Bronchial epithelial cell (primary cell): ENCODE data around the gene MRPL30. TPM values are rescaled to one million over a fixed set of nuclear protein-coding genes. Genes with fewer than 3 reads are reported as not detected.

ENCODE experiments used
- DNase-seq: peaks from one replicate; pipeline ENCODE4 v3.0.0-alpha.2; 2010; ENCODE audit warnings: low read depth
- FAIRE-seq: peaks from 2 replicates; lab custom pipeline; 2011; peaks lifted over from hg19 to GRCh38; lab: Jason Lieb, UNC
- H3K27me3 ChIP-seq: 2 replicates; pipeline ENCODE4 v1.5.1; 2011; ENCODE audit warnings: low read length; ENCODE audit not compliant: control insufficient read depth, insufficient read depth
- H3K36me3 ChIP-seq: 2 replicates; pipeline ENCODE4 v1.5.1; 2011; ENCODE audit warnings: low read length; ENCODE audit not compliant: control insufficient read depth, insufficient read depth
- H3K4me3 ChIP-seq: 2 replicates; pipeline ENCODE4 v1.5.1; 2011; ENCODE audit warnings: mild to moderate bottlenecking, low read depth, low read length, control low read depth
- total RNA-seq: library from RNA; depleted of rRNA; stranded (reverse); fragments of >200 nt; gene quantifications from 2 replicates; pipeline ENCODE4 v1.2.1, GENCODE V29; 2014
- TF ChIP-seq, protein P1 (sequence below): IDR thresholded peaks from 2 replicates; pipeline ENCODE4 v1.5.1; 2011; ENCODE audit warnings: mild to moderate bottlenecking, moderate library complexity, low read length, control low read depth, inconsistent platforms; ENCODE audit not compliant: insufficient read depth, severe bottlenecking

Gene MRPL30
- total RNA-seq, 1 donor from 2014 or later = 22.6 TPM

GRCh38 chr2:99156891-99157290 is 24.1 kb upstream of the MRPL30 start:
- DNase-seq (no peak), FAIRE-seq (no peak)
- no peaks in the 10 kb centered on the region for H3K27me3 ChIP-seq
- H3K36me3 ChIP-seq = no peaks in the 10 kb centered on the region
- H3K4me3 ChIP-seq = no peak overlapping the region
- TF ChIP-seq, protein P1, sequence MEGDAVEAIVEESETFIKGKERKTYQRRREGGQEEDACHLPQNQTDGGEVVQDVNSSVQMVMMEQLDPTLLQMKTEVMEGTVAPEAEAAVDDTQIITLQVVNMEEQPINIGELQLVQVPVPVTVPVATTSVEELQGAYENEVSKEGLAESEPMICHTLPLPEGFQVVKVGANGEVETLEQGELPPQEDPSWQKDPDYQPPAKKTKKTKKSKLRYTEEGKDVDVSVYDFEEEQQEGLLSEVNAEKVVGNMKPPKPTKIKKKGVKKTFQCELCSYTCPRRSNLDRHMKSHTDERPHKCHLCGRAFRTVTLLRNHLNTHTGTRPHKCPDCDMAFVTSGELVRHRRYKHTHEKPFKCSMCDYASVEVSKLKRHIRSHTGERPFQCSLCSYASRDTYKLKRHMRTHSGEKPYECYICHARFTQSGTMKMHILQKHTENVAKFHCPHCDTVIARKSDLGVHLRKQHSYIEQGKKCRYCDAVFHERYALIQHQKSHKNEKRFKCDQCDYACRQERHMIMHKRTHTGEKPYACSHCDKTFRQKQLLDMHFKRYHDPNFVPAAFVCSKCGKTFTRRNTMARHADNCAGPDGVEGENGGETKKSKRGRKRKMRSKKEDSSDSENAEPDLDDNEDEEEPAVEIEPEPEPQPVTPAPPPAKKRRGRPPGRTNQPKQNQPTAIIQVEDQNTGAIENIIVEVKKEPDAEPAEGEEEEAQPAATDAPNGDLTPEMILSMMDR = no peak

DNA sequence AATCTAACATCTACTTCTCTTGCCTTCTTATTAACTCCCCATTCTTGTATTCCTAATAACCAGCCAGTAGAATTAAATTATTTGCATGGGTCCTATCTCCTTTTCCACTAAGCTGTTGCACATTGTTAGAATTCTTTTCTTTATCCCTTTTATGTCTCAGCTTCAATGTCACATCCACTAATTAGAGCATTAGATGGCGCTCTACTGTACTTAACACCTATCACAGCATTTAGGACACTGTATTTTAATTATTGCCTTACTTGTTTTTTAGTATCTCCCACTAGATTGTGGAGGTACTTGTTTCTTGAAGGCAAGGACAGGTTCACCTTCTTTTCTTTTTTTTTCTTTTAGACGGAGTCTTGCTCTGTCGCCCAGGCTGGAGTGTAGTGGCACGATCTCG is 22.4 kb upstream of the MRPL30 start:
- Histone ChIP-seq H3K4me3 (no peak overlapping the region), H3K27me3 (no peaks in the 10 kb centered on the region), H3K36me3 (no peaks in the 10 kb centered on the region)
- FAIRE-seq = no peak
- TF ChIP-seq, protein P1 = no peak
- no peak for DNase-seq

DNA sequence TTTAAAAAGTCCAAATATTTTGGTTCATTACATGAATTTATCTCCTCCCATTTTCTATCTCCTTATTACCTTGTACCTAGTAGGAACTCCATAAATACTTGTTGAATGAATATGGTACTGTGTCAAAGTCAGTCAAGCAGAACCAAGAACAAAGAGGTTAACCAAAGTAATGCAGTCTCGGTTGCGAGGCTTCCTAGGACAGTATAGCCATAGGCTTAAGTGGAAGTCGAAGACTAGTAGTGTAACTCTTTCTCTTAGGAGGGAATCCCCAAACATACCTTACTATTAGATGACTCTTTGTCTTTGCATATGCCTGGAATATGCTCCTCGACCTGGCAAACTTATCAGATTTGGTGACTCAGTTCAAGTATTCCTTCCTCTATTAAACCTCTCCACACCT is 21.4 kb upstream of the MRPL30 start:
- TF ChIP-seq, protein P1 = no peak
- no peaks in the 10 kb centered on the region for H3K36me3 ChIP-seq
- DNase-seq (peak; percentile 5), FAIRE-seq (no peak)
- no peaks in the 10 kb centered on the region for H3K27me3 ChIP-seq
- H3K4me3 ChIP-seq = no peak overlapping the region

DNA sequence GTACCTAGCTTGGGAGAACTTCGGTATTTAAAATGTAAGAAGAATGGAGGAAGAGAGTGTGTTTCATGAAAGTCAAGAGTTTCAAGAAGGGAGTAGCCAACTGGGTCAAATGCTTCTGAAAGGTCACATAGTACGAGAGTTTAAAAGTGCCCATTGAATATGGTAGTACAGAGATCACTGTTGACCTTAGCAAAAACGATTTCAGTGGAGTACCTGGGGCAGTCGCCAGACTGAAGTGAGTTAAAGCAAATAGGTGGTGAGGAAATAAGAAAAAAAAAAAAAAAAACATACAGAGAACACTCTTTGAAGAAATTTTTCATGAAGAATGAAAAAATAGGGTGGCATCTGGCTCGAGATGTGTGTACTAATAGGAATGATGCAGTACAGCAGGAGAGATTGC is 14.8 kb upstream of the MRPL30 start:
- FAIRE-seq = no peak
- peaks cover 6% of the 10 kb centered on the region for H3K36me3 ChIP-seq
- TF ChIP-seq, protein P1 = no peak
- no peak for DNase-seq
- no peak overlapping the region for H3K4me3 ChIP-seq
- H3K27me3 ChIP-seq = no peaks in the 10 kb centered on the region

DNA sequence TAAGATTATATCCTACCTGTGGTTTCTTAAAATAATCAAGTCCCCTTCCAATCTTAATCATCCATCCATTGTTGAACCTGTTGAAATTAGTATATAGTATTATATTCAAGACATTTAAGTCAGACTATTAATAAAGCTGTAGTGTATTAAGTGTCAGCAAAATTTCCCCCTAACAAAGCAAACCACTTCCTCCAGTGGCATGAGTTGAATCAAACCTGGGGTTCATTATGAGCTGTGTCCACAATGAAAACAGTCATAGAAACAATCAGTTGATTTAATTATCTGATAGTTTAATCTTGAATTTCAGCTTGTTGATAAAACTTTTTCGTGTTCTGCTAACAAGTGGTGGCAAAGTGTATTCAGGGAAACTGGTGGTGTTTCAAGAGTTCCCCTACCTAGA is 11.4 kb upstream of the MRPL30 start:
- TF ChIP-seq, protein P1 = no peak
- no peaks in the 10 kb centered on the region for H3K27me3 ChIP-seq
- H3K4me3 ChIP-seq = no peak overlapping the region
- peaks cover 9% of the 10 kb centered on the region for H3K36me3 ChIP-seq
- no peak for FAIRE-seq
- no peak for DNase-seq
